GM18520 (cell line): ENCODE measurements around the gene KCNMA1.
"Not testable (repeated sequence)": the region's sequence is repeated elsewhere in the genome, so short reads cannot be mapped to it uniquely, and the experiment has no call there.

Experiments
- ATAC-seq: cut with Tn5 transposase; IDR thresholded peaks from one replicate; pipeline ENCODE4 v1.9.1; 2021; ENCODE audit not compliant: unreplicated experiment

Gene KCNMA1

GRCh38 chr10:77605466-77605865 is 32.1 kb downstream of the KCNMA1 start:
- no peak for ATAC-seq

DNA sequence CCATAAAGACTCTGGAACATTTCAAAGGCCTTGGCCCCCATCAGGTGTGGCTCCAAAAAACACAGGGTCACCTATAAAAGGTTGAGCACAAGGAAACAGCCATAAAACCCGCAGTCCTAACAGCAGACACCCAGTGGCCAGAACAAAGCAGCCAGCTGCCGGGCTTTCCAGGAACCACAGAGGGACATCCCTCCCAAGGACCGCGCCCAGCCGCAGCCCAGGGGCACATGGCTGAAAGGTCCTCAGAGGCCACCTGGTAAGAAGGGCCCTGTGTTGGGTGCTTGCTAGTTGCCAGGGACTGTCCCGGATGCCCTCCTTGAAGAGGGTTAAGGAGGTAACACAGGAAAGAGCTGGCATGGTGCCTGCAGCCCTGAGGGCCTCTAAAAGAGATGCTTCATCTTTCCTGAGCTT is 32.7 kb downstream of the KCNMA1 start:
- ATAC-seq = no peak

- ATAC-seq = no peak
These were observed 33.5 kb downstream of the KCNMA1 start for GRCh38 chr10:77604063-77604462.

DNA sequence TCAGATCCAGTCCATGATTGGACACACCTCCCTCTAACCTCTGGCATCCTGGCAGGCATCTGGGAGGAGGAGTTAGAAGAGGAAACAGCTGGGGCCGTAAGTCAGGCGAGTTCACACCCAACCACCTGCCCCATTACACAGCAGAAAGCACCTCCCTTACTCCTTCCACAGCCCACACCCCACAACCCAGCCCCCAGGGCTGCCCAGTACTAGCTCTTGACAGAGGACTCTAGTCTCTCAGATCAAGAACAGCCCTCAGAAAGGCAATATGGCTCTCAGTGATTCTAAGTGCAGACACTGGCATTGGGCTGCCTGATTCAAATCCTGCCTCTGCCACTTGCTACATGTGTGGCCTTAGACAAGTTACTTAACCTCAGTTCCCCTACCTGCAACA is 34.1 kb downstream of the KCNMA1 start:
- no peak for ATAC-seq

DNA sequence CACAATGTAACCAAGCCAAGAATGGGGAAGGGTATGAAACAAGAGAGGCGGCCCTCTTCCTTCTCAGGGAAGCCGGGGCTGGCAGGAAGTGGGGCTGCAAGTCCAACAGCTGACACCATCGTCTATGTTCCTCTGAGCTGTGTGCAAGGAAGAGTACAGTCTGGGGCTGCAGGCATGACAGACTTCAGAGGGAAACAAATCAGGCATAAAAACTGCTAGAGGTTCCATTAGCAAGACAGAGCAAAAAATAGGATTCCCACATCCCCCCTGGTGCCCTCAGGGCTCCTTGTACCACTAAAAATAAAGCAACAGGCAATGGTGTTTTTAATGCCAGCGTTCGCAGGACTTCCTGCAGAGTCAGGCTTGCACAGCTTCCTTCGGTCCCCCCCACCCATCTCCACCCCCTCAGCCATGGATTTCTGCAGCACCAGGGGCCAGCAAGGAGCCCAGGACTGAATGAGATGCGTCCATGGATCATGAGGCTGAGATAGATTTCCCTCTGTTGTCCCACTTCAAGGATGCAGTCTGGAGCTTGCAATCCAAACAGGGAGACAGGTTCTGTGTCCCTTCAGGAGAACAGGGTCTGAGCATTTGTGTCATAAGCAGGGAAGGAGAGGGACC is 34.6 kb downstream of the KCNMA1 start:
- ATAC-seq = no peak

GRCh38 chr10:77602231-77602912 is 35.2 kb downstream of the KCNMA1 start:
- ATAC-seq = no peak

- ATAC-seq = no peak
These were observed 36.1 kb downstream of the KCNMA1 start for GRCh38 chr10:77601488-77601887.

DNA sequence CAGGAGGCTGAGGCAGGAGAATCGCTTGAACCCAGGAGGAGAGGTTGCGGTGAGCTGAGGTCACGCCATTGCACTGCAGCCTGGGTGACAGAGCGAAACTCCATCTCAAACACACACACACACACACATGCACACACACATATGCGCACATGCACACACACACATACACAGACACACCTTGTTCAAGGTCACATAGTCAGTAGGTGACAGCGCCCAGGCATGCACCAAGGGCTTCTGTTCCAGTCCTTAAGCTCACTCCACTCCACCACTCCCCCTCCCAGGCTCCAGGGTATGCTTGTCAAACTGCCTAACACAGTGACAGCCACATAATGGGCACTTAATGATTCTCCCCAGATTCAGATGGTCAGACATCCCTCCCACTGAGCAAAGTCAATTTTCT is 37.0 kb downstream of the KCNMA1 start:
- no peak for ATAC-seq

DNA sequence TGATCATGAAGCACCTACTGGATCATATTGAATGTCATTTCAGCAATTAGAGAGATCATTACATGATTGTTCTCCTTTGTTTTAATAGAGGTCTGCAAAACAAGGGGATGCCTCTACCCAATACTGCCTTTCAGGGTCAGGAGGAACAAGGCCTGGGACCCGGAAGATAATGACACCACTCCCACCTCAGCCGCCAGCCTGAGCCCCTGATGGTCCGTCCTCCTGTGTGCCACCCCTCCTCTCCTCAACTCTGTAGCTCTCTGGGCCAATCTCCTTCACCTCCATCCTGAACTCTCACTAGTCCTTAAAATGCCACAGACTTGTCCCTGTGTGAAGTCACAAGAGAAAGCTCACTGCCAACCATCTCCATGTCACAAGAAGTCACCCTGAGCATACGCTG is 38.0 kb downstream of the KCNMA1 start:
- ATAC-seq = no peak

GRCh38 chr10:77598606-77599005 is 39.0 kb downstream of the KCNMA1 start:
- no peak for ATAC-seq

DNA sequence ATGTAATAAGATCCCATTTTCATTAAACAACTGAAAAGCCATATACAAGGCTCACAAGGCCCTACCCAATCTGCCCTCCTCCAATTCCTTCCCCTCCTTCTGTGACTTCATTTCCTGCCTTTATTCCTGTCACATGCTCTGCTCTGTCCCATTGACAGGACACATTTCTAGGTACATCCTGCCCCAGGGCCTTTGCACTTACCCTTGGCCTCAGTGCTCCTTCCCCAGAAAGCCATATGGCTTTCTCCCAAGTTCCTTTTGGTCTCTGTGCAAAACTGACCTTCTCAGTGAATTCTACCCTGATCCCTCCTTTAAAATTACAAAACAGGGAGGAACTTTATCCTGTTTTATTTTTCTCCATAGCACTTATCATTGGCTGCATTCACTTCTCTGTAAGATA is 40.0 kb downstream of the KCNMA1 start:
- no peak for ATAC-seq

GRCh38 chr10:77594471-77594783 is 43.2 kb downstream of the KCNMA1 start:
- no peak for ATAC-seq

DNA sequence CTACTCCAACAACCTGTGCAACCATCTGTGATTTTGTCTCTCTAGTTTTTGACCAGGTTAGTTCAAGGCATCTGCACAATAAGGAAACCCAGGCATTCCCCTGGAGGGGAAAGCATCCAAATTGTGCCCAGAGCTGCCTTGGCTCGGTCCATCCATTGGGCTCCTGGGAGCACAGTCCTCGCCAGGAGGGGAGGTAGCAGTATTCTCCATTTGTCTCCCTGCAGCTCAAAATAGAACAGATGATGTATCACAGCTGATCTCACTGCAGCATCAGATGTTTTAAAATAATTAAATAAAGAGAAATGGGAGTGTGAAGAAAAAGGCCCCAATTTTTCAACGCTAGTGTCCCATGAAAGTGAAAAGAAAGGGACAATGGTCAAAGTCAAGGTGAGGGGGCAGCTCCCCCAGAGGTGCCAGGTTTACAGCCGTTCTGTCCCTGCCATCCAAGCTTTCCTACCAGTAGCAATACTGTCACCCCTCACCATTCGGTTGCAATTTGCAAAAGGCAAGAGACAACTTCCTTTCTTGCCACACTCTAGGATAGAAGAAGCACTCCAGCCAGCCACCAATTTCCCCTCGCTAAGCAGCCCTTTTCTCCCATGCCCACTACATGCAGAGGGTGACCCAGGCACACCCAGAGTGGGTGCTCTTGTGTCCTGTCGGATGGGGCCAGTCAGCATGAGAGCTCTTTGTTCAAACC is 43.7 kb downstream of the KCNMA1 start:
- ATAC-seq = no peak

GRCh38 chr10:77592946-77593636 is 44.5 kb downstream of the KCNMA1 start:
- no peak for ATAC-seq

GRCh38 chr10:77592510-77592909 is 45.1 kb downstream of the KCNMA1 start:
- ATAC-seq = no peak

DNA sequence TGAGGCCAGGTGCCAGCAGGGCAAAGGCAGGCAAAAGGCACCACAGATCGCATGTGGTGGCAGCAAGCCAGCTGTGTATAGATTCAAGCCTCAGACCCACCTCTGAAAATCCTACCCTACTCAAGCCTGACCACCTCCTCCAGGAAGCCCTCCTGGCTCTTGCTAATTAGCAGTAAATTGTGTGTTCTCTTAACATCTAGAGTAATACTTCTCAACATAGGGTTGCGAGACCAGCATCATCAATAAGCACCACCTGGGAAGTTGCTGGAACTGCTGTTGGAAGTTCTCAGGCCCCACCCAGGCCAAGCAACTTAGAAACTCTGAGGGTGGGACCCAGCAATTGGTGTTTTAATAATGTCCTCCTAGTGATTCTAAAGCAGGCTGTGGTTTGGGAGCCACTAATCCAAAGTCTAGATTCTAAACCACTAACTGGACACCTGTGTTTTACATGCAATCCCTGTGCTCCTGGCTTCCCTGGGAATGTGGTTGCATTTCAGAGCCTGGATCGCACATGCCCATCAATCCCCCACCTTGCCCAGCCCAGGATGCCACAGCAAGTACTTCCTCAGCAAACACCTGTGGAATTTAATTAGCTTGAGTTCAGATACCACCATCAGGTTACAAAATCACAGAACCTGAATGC is 46.2 kb downstream of the KCNMA1 start:
- no peak for ATAC-seq

GRCh38 chr10:77590344-77591237 is 47.0 kb downstream of the KCNMA1 start:
- no peak for ATAC-seq

DNA sequence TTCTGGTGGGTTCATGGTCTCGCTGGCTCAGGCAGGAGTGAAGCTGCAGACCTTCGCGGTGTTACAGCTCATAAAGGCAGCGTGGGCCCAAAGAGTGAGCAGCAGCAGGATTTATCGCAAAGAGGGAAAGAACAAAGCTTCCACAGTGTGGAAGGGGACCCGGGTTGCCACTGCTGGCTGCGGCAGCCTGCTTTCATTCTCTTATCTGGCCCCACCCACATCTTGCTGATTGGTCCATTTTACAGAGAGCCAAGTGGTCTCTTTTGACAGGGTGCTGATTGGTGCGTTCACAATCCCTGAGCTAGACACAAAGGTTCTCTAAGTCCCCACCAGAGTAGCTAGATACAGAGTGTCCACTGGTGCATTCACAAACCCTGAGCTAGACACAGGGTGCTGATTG is 47.9 kb downstream of the KCNMA1 start:
- not testable (repeated sequence) for ATAC-seq

- ATAC-seq = no peak
These were observed 48.7 kb downstream of the KCNMA1 start for GRCh38 chr10:77588886-77589285.

- no peak for ATAC-seq
These were observed 50.2 kb downstream of the KCNMA1 start for GRCh38 chr10:77587416-77587790.
